H9 (cell line): Measurements from ENCODE around the gene CIB4. TPM values are rescaled to one million over a fixed set of nuclear protein-coding genes. Genes with fewer than 3 reads are reported as not detected.

Experiments
- DNase-seq: peaks from one replicate; pipeline ENCODE4 v3.0.0-alpha.2; 2017
- H2AFZ ChIP-seq: one replicate; pipeline ENCODE4 v1.6.1; 2013; ENCODE audit warnings: mild to moderate bottlenecking, low read length, control low read depth, moderate library complexity
- H2AK5ac ChIP-seq: 2 replicates; pipeline ENCODE4 v1.6.1; 2013; ENCODE audit warnings: low read length, control low read depth, mixed read lengths; ENCODE audit not compliant: insufficient read length
- H2BK120ac ChIP-seq: one replicate; pipeline ENCODE4 v1.6.1; 2013; ENCODE audit warnings: low read depth, mild to moderate bottlenecking, low read length, control low read depth, inconsistent platforms; ENCODE audit not compliant: poor library complexity, severe bottlenecking
- H2BK12ac ChIP-seq: 2 replicates; pipeline ENCODE4 v1.6.1; 2013; ENCODE audit warnings: low read length, control low read depth, mixed read lengths, low read depth; ENCODE audit not compliant: insufficient read length
- H2BK15ac ChIP-seq: 2 replicates; pipeline ENCODE4 v1.6.1; 2013; ENCODE audit warnings: low read depth, low read length, control low read depth
- H2BK20ac ChIP-seq: one replicate; pipeline ENCODE4 v1.6.1; 2013; ENCODE audit warnings: low read depth, mild to moderate bottlenecking, low read length, control low read depth, inconsistent platforms; ENCODE audit not compliant: poor library complexity, severe bottlenecking
- H2BK5ac ChIP-seq: 2 replicates; pipeline ENCODE4 v1.6.1; 2013; ENCODE audit warnings: low read length, control low read depth, mixed read lengths; ENCODE audit not compliant: insufficient read length
- H3K14ac ChIP-seq: 2 replicates; pipeline ENCODE4 v1.6.1; 2013; ENCODE audit warnings: low read length, control low read depth; ENCODE audit not compliant: insufficient read depth
- H3K18ac ChIP-seq: 2 replicates; pipeline ENCODE4 v1.6.1; 2013; ENCODE audit warnings: low read depth, mild to moderate bottlenecking, mixed read lengths, low read length, control low read depth; ENCODE audit not compliant: insufficient read length
- H3K23ac ChIP-seq: 2 replicates; pipeline ENCODE4 v1.6.1; 2013; ENCODE audit warnings: low read length, control low read depth, mixed read lengths, low read depth; ENCODE audit not compliant: insufficient read length
- H3K23me2 ChIP-seq: 2 replicates; pipeline ENCODE4 v1.6.1; 2013; ENCODE audit warnings: low read depth, mild to moderate bottlenecking, mixed read lengths, low read length, control low read depth; ENCODE audit not compliant: insufficient read length, poor library complexity, severe bottlenecking
- H3K27ac ChIP-seq: 2 replicates; pipeline ENCODE4 v1.5.1; 2013; ENCODE audit warnings: low read length, control low read depth, mixed read lengths, low read depth; ENCODE audit not compliant: insufficient read length
- H3K27me3 ChIP-seq: 2 replicates; pipeline ENCODE4 v1.6.1; 2013; ENCODE audit warnings: low read length, control low read depth, inconsistent platforms; ENCODE audit not compliant: insufficient read depth
- H3K4ac ChIP-seq: 2 replicates; pipeline ENCODE4 v1.6.1; 2013; ENCODE audit warnings: low read depth, mild to moderate bottlenecking, control low read depth, inconsistent platforms, low read length, moderate library complexity
- H3K4me1 ChIP-seq: 2 replicates; pipeline ENCODE4 v1.6.1; 2013; ENCODE audit warnings: low read length, control low read depth, inconsistent platforms; ENCODE audit not compliant: insufficient read depth
- H3K4me2 ChIP-seq: 2 replicates; pipeline ENCODE4 v1.6.1; 2013; ENCODE audit warnings: low read length, control low read depth, mixed read lengths; ENCODE audit not compliant: insufficient read length, insufficient read depth
- H3K56ac ChIP-seq: 2 replicates; pipeline ENCODE4 v1.6.1; 2013; ENCODE audit warnings: low read depth, mild to moderate bottlenecking, mixed read lengths, low read length, control low read depth; ENCODE audit not compliant: insufficient read length
- H3K79me1 ChIP-seq: 2 replicates; pipeline ENCODE4 v1.6.1; 2013; ENCODE audit warnings: low read depth, mild to moderate bottlenecking, moderate library complexity, low read length, control low read depth, inconsistent platforms; ENCODE audit not compliant: insufficient read depth, poor library complexity, severe bottlenecking
- H3K79me2 ChIP-seq: 2 replicates; pipeline ENCODE4 v1.6.1; 2013; ENCODE audit warnings: low read length, control low read depth, inconsistent platforms; ENCODE audit not compliant: insufficient read depth
- H3K9ac ChIP-seq: 2 replicates; pipeline ENCODE4 v1.6.1; 2013; ENCODE audit warnings: low read length, control low read depth, mixed read lengths; ENCODE audit not compliant: insufficient read length; ENCODE audit errors: extremely low read depth
- H3K9me3 ChIP-seq: one replicate; pipeline ENCODE4 v1.6.1; 2013; ENCODE audit warnings: low read depth, low read length, inconsistent platforms; ENCODE audit not compliant: control insufficient read depth
- H3T11ph ChIP-seq: one replicate; pipeline ENCODE4 v1.6.1; 2013; ENCODE audit warnings: mild to moderate bottlenecking, low read length, control low read depth, inconsistent platforms
- H4K20me1 ChIP-seq: one replicate; pipeline ENCODE4 v1.6.1; 2013; ENCODE audit not compliant: control insufficient read depth, insufficient read length, insufficient read depth
- H4K5ac ChIP-seq: 2 replicates; pipeline ENCODE4 v1.6.1; 2013; ENCODE audit warnings: low read depth, mild to moderate bottlenecking, mixed read lengths, low read length, control low read depth; ENCODE audit not compliant: insufficient read length
- H4K8ac ChIP-seq: replicated peaks from 2 replicates; pipeline ENCODE4 v1.6.1; 2013; ENCODE audit warnings: low read length, control low read depth, mixed read lengths, low read depth; ENCODE audit not compliant: insufficient read length
- H4K91ac ChIP-seq: 2 replicates; pipeline ENCODE4 v1.6.1; 2013; ENCODE audit warnings: low read depth, mild to moderate bottlenecking, moderate library complexity, mixed read lengths, low read length, control low read depth; ENCODE audit not compliant: insufficient read length
- H3K27ac Mint-ChIP-seq, 3 experiments: 2 replicates in 2 of 3; 3 replicates in 1 of 3; pipeline ENCODE4 v1.8.0; 2020 to 2021; ENCODE audit warnings: mixed read lengths in 3 of 3, mild to moderate bottlenecking in 1 of 3, moderate library complexity in 1 of 3
- H3K27me3 Mint-ChIP-seq: 2 replicates; pipeline ENCODE4 v1.8.0; 2021; ENCODE audit warnings: low read depth, mild to moderate bottlenecking, moderate library complexity, mixed read lengths
- H3K36me3 Mint-ChIP-seq, 3 experiments: 2 replicates in 2 of 3; 3 replicates in 1 of 3; pipeline ENCODE4 v1.8.0; 2020 to 2021; ENCODE audit warnings: low read depth in 3 of 3, mixed read lengths in 3 of 3; ENCODE audit not compliant: insufficient read depth in 1 of 3
- H3K4me1 Mint-ChIP-seq, 2 experiments: 2 replicates each; pipeline ENCODE4 v1.8.0; 2020; ENCODE audit warnings: mixed read lengths in 2 of 2
- H3K4me3 Mint-ChIP-seq, 2 experiments: 2 replicates in 1 of 2; 3 replicates in 1 of 2; pipeline ENCODE4 v1.8.0; 2020 to 2021; ENCODE audit warnings: mild to moderate bottlenecking in 2 of 2, mixed read lengths in 2 of 2, moderate library complexity in 1 of 2
- H3K9me3 Mint-ChIP-seq, 2 experiments: 2 replicates in 1 of 2; 3 replicates in 1 of 2; pipeline ENCODE4 v1.8.0; 2020; ENCODE audit warnings: mild to moderate bottlenecking in 2 of 2, mixed read lengths in 2 of 2, moderate library complexity in 1 of 2
- CTCF ChIP-seq: fragments of 200-600 bp; sonication (generic); conservative IDR thresholded peaks from 3 replicates; pipeline ENCODE4 v1.8.0; 2021; ENCODE audit warnings: antibody characterized with exemption, mild to moderate bottlenecking
- WGBS: extraction: QIAGEN DNeasy Blood & Tissue Kit; methylation state at CpG from one replicate; pipeline ENCODE4 v1.1.7; 2013; ENCODE audit warnings: missing lambda C conversion rate, low lambda C conversion rate, mixed read lengths; ENCODE audit not compliant: insufficient read length; ENCODE audit errors: extremely low coverage; 5-methylcytosine and 5-hydroxymethylcytosine counted together
- total RNA-seq: library from RNA; stranded (reverse); gene quantifications from 2 replicates; pipeline ENCODE4 v1.2.1, GENCODE V29; 2021

CIB4 gene
- total RNA-seq, 1 experiment from 2014 or later, result not detected

- Histone ChIP-seq H3K9ac (no peak overlapping the region), H2BK12ac (no peak overlapping the region), H3K4me1 (no peaks in the 10 kb centered on the region), H4K20me1 (no peaks in the 10 kb centered on the region), H3K79me1 (no peaks in the 10 kb centered on the region), H3T11ph (no peak overlapping the region), H3K23me2 (peaks cover 2% of the 10 kb centered on the region), H3K79me2 (no peaks in the 10 kb centered on the region), H2BK120ac (no peak overlapping the region), H4K5ac (no peak overlapping the region), H2BK20ac (no peak overlapping the region), H3K27ac (no peak overlapping the region), H2AK5ac (no peak overlapping the region), H2BK15ac (no peak overlapping the region), H3K18ac (no peak overlapping the region), H3K14ac (peak overlapping the region; percentile 62; the same call in 1 of the 2 replicates), H3K23ac (no peak overlapping the region), H3K27me3 (no peaks in the 10 kb centered on the region), H3K4ac (no peak overlapping the region), H3K4me2 (no peak overlapping the region), H3K9me3 (no peaks in the 10 kb centered on the region), H4K91ac (no peak overlapping the region), H4K8ac (no peak overlapping the region), H3K56ac (no peak overlapping the region), H2AFZ (no peak overlapping the region), H2BK5ac (no peak overlapping the region)
- no peak overlapping the region for H3K4me3 Mint-ChIP-seq
- peak; percentile 50 for DNase-seq
- peaks cover 8 to 13% of the 10 kb centered on the region in 2 experiments for H3K4me1 Mint-ChIP-seq
- H3K9me3 Mint-ChIP-seq, result no peaks in the 10 kb centered on the region
- peaks cover 20% of the 10 kb centered on the region for H3K27me3 Mint-ChIP-seq
- peak overlapping the region in 2 of 3 experiments; percentile 13 to 78; a peak in 2 of 7 replicates for H3K27ac Mint-ChIP-seq
- WGBS, result no CpG with 5 or more reads among the region's 10 CpGs
- no peak for TF ChIP-seq CTCF
- H3K36me3 Mint-ChIP-seq, result no peaks in the 10 kb centered on the region
These were observed 10.4 kb downstream of the CIB4 start for GRCh38 chr2:26630669-26631360.
